CD1c-positive myeloid dendritic cell (primary cell): ENCODE measurements around the gene MRPL14.

Experiments used
- DNase-seq: peaks from one replicate; pipeline ENCODE4 v3.0.0-alpha.2; 2016; ENCODE audit errors: extremely low spot score

The MRPL14 gene

GRCh38 chr6:44127186-44128019, at the start of gene MRPL14, which contains the start of gene TMEM63B:
TSS of gene MRPL14 (minus strand) at chr6:44127452. CDS start at chr6:44116611, 10,841 bp downstream.
TSS of gene TMEM63B (plus strand) at chr6:44127554. CDS start at chr6:44134585, 7,031 bp downstream.
- peak; percentile 96 for DNase-seq

GRCh38 chr6:44176130-44176761, 49.0 kb upstream of the MRPL14 start:
- DNase-seq: peak; percentile 54

GRCh38 chr6:44172731-44173500, 45.7 kb upstream of the MRPL14 start:
- DNase-seq: peak; percentile 90

- DNase-seq: peak; percentile 38
Measured at GRCh38 chr6:44171899-44172546, 44.8 kb upstream of the MRPL14 start.

GRCh38 chr6:44169886-44170570, 42.8 kb upstream of the MRPL14 start:
- DNase-seq: no peak

GRCh38 chr6:44169154-44169553, 41.9 kb upstream of the MRPL14 start:
- no peak for DNase-seq

- DNase-seq: no peak
Measured at GRCh38 chr6:44167567-44167966, 40.3 kb upstream of the MRPL14 start.

- peak; percentile 8 for DNase-seq
Measured at GRCh38 chr6:44166591-44167184, 39.4 kb upstream of the MRPL14 start.

- no peak for DNase-seq
Measured at GRCh38 chr6:44166116-44166515, 38.9 kb upstream of the MRPL14 start.

- DNase-seq: no peak
Measured at GRCh38 chr6:44162876-44163625, 35.8 kb upstream of the MRPL14 start.

- no peak for DNase-seq
Measured at GRCh38 chr6:44161997-44162338, 34.7 kb upstream of the MRPL14 start.

GRCh38 chr6:44158770-44159228, 31.5 kb upstream of the MRPL14 start, which contains the start of gene CAPN11:
TSS of gene CAPN11 (plus strand) at chr6:44158820. CDS start at chr6:44158849, 29 bp downstream.
- no peak for DNase-seq

- no peak for DNase-seq
Measured at GRCh38 chr6:44157152-44157521, 29.9 kb upstream of the MRPL14 start.

GRCh38 chr6:44156494-44157151, 29.4 kb upstream of the MRPL14 start:
- DNase-seq: no peak

- DNase-seq: no peak
Measured at GRCh38 chr6:44154067-44154466, 26.8 kb upstream of the MRPL14 start.

- no peak for DNase-seq
Measured at GRCh38 chr6:44152533-44152932, 25.3 kb upstream of the MRPL14 start.

- no peak for DNase-seq
Measured at GRCh38 chr6:44152109-44152461, 24.8 kb upstream of the MRPL14 start.

GRCh38 chr6:44151348-44152108, 24.3 kb upstream of the MRPL14 start:
- peak; percentile 80 for DNase-seq
